ENCODE data around the gene RGL2.

GRCh38 chr6:33278392-33278741 is 20.4 kb downstream of the RGL2 start:
- no peak for TF ChIP-seq POLR2A (IDR thresholded peaks at IDR 0.05)
- no peak for TF ChIP-seq CTCF (IDR thresholded peaks at IDR 0.05)
- no peak for TF ChIP-seq POLR2AphosphoS5 (IDR thresholded peaks at IDR 0.05)

Data from breast epithelium (tissue), 3 donors.